HUES64 (cell line): ENCODE data around the gene CDCA7.
A peak's percentile ranks its signal among the peaks of the same experiment; 100 is the strongest.
"Not testable (repeated sequence)": the region's sequence is repeated elsewhere in the genome, so short reads cannot be mapped to it uniquely, and the experiment has no call there.

Experiments used
- H3K27ac ChIP-seq: 2 replicates; pipeline ENCODE4 v1.7.0; 2013; ENCODE audit warnings: low read depth, low read length, inconsistent platforms
- H3K27me3 ChIP-seq: 2 replicates; pipeline ENCODE4 v1.6.1; 2013; ENCODE audit warnings: mild to moderate bottlenecking, low read length; ENCODE audit not compliant: insufficient read depth
- H3K36me3 ChIP-seq: 2 replicates; pipeline ENCODE4 v1.6.1; 2013; ENCODE audit warnings: mild to moderate bottlenecking, low read length; ENCODE audit not compliant: insufficient read depth
- H3K4me1 ChIP-seq: 2 replicates; pipeline ENCODE4 v1.6.1; 2013; ENCODE audit warnings: mild to moderate bottlenecking, low read length, moderate library complexity; ENCODE audit not compliant: insufficient read depth
- H3K4me3 ChIP-seq: 2 replicates; pipeline ENCODE4 v1.5.1; 2013; ENCODE audit warnings: mild to moderate bottlenecking, low read length, moderate library complexity
- H3K9ac ChIP-seq: 2 replicates; pipeline ENCODE4 v1.6.1; 2013; ENCODE audit warnings: mild to moderate bottlenecking, low read depth, low read length
- H3K9me3 ChIP-seq: 2 replicates; pipeline ENCODE4 v1.6.1; 2013; ENCODE audit warnings: low read depth, low read length; ENCODE audit not compliant: insufficient read depth
- WGBS: fragments of 150-250, 120-280 bp; methylation state at CpG from one replicate; pipeline ENCODE4 v1.1.7; 2013; ENCODE audit warnings: missing lambda C conversion rate; 5-methylcytosine and 5-hydroxymethylcytosine counted together

Gene CDCA7

GRCh38 chr2:173358616-173359015 lies 3.9 kb downstream of the CDCA7 start:
- Histone ChIP-seq H3K9me3 (no peaks in the 10 kb centered on the region), H3K4me3 (no peak overlapping the region), H3K9ac (no peak overlapping the region), H3K27ac (no peak overlapping the region), H3K27me3 (peaks cover 2% of the 10 kb centered on the region; the same call in 1 of the 2 replicates), H3K4me1 (peaks cover 15% of the 10 kb centered on the region), H3K36me3 (peaks cover 46% of the 10 kb centered on the region)
- 94% methylated on average over 4 of the region's 5 CpGs for WGBS

- Histone ChIP-seq H3K27ac (no peak overlapping the region), H3K9ac (no peak overlapping the region), H3K4me3 (no peak overlapping the region), H3K27me3 (no peaks in the 10 kb centered on the region), H3K9me3 (no peaks in the 10 kb centered on the region), H3K4me1 (peaks cover 13% of the 10 kb centered on the region), H3K36me3 (peaks cover 52% of the 10 kb centered on the region)
- 95% methylated on average over 7 of the region's 8 CpGs for WGBS
These were observed 4.6 kb downstream of the CDCA7 start for GRCh38 chr2:173359231-173359630.

DNA sequence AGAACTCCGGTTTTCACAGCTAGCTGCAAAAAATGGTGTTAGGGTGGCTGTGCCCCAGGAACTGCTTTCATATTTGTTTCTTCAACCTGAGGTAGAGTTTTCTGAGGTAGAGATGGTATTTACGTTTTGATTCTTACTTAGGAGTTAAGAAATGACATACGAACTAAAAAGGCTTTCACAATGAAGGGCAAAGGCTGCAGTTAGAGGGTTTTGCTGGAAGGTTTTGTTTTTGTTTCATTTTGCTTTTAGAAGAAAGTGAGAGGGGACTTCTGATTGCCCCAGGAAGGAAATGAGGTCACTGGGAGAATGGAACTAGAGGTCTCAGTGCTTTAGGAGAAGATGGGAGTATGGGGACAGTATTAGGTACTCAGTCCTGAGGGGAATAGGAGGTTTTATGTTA lies 15.5 kb downstream of the CDCA7 start:
- H3K27me3 ChIP-seq = no peaks in the 10 kb centered on the region
- no peak overlapping the region for H3K9ac ChIP-seq
- no peaks in the 10 kb centered on the region for H3K9me3 ChIP-seq
- H3K36me3 ChIP-seq = peaks cover 57% of the 10 kb centered on the region
- H3K27ac ChIP-seq = peak overlapping the region; percentile 31; the same call in 1 of the 2 replicates
- WGBS = 93% methylated on average over 3 of the region's 3 CpGs
- no peak overlapping the region for H3K4me3 ChIP-seq
- H3K4me1 ChIP-seq = 0 out of 2 replicates have a peak, but pooled peaks cover 5% of the 10 kb centered on the region

DNA sequence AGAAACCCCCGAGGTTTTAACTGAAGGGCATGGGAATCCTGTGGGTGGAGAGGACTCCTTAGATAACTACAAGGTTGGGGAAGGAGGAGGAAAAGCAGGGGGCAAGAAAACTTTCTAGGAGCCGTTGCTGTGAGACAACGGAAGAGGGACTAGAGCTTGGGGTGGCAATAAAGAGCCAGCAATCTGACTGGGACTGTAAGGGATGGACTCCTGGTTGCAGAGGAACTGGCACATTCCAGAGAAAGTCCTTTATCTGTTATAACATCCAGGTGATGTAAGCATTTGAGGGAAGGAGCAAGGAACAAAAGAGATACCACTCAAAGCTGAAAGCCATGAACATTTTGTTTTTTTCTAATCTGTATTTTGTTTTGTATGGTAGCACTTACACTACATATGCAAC lies 16.4 kb downstream of the CDCA7 start:
- no peak overlapping the region for H3K9ac ChIP-seq
- H3K27me3 ChIP-seq = no peaks in the 10 kb centered on the region
- H3K4me3 ChIP-seq = no peak overlapping the region
- WGBS = 77% methylated on average over 3 of the region's 3 CpGs
- H3K36me3 ChIP-seq = peaks cover 49% of the 10 kb centered on the region
- H3K9me3 ChIP-seq = no peaks in the 10 kb centered on the region
- 0 out of 2 replicates have a peak, but pooled peaks cover 5% of the 10 kb centered on the region for H3K4me1 ChIP-seq
- H3K27ac ChIP-seq = no peak overlapping the region; the same call in 1 of the 2 replicates

- H3K9ac ChIP-seq = no peak overlapping the region
- H3K4me1 ChIP-seq = 0 out of 2 replicates have a peak, but pooled peaks cover 5% of the 10 kb centered on the region
- H3K4me3 ChIP-seq = no peak overlapping the region
- peaks cover 27% of the 10 kb centered on the region for H3K36me3 ChIP-seq
- no peak overlapping the region for H3K27ac ChIP-seq
- no peaks in the 10 kb centered on the region for H3K9me3 ChIP-seq
- H3K27me3 ChIP-seq = no peaks in the 10 kb centered on the region
- WGBS = 98% methylated on average over 2 of the region's 2 CpGs
These were observed 18.6 kb downstream of the CDCA7 start for GRCh38 chr2:173373290-173373689.

DNA sequence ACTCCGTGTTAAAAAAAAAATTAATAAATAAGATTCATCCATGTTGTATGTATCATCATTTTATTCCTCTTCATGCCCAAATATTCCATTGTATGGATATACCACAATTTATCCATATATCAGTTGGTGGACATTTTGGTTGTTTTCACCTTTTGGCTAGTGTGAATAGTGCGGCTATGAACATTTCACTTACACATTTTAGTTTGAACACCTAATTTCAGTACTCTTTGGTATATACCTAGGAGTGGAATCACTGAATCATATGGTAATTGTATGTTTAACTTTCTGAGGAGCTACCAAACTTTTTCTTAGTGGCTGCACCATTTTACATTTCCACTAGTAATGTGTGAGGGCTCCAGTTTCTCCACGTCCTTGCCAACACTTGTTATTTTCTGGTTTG lies 20.0 kb downstream of the CDCA7 start:
- no peaks in the 10 kb centered on the region for H3K9me3 ChIP-seq
- no peak overlapping the region for H3K27ac ChIP-seq
- no peak overlapping the region for H3K4me3 ChIP-seq
- 100% methylated on average over 2 of the region's 3 CpGs for WGBS
- peaks cover 13% of the 10 kb centered on the region for H3K36me3 ChIP-seq
- no peaks in the 10 kb centered on the region for H3K27me3 ChIP-seq
- H3K9ac ChIP-seq = no peak overlapping the region
- H3K4me1 ChIP-seq = 0 out of 2 replicates have a peak, but pooled peaks cover 5% of the 10 kb centered on the region

- H3K27me3 ChIP-seq, H3K9ac ChIP-seq, H3K4me3 ChIP-seq, H3K27ac ChIP-seq, H3K9me3 ChIP-seq, H3K4me1 ChIP-seq, H3K36me3 ChIP-seq: not testable (repeated sequence)
- WGBS = 94% methylated on average over 4 of the region's 4 CpGs
These were observed 30.9 kb downstream of the CDCA7 start for GRCh38 chr2:173385534-173385933.

DNA sequence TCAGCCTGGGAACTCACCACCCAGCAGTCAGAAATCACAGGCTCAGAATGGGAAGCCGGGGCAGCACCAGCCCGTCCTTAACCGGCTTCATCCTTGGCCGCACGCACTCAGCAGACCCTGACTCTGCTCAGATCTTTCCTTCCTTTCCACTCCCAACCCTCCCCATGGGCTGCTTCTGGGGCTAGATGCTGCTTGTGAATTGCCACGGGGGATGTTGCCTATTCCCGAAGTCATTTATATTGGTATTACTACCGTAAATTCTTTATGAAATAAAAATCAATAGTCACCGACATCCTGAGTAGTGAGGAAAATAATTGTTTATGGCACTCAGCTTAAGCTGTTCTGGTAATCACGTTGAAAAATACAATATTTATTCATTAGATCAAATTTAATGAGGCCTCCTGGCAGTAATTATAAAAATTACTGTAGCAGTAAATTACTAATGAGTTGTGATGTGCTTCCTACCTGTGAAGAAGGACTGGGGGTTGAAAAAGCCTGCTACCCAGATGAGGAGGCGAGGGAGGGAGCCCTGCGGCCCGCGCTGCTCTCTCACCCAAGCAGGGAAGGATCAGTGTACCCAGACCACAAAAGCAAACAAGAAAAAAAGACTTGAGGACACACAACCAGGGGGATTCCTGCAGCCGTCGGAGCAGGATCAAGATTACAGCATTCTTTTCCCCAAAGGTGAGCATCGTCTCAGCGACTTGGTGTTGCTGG lies 31.5 kb downstream of the CDCA7 start:
- H3K9ac ChIP-seq = no peak overlapping the region
- no peaks in the 10 kb centered on the region for H3K9me3 ChIP-seq
- H3K4me3 ChIP-seq = no peak overlapping the region
- H3K36me3 ChIP-seq = no peaks in the 10 kb centered on the region
- peaks cover 3% of the 10 kb centered on the region; the same call in 1 of the 2 replicates for H3K4me1 ChIP-seq
- WGBS = 88% methylated on average over 13 of the region's 18 CpGs
- H3K27ac ChIP-seq = no peak overlapping the region
- no peaks in the 10 kb centered on the region for H3K27me3 ChIP-seq

GRCh38 chr2:173386738-173387065 lies 32.0 kb downstream of the CDCA7 start:
- WGBS = 90% methylated on average over 10 of the region's 10 CpGs
- H3K9me3 ChIP-seq = no peaks in the 10 kb centered on the region
- no peak overlapping the region for H3K9ac ChIP-seq
- H3K27me3 ChIP-seq = no peaks in the 10 kb centered on the region
- H3K4me3 ChIP-seq = no peak overlapping the region
- H3K36me3 ChIP-seq = no peaks in the 10 kb centered on the region
- H3K27ac ChIP-seq = no peak overlapping the region
- peaks cover 3% of the 10 kb centered on the region; the same call in 1 of the 2 replicates for H3K4me1 ChIP-seq

DNA sequence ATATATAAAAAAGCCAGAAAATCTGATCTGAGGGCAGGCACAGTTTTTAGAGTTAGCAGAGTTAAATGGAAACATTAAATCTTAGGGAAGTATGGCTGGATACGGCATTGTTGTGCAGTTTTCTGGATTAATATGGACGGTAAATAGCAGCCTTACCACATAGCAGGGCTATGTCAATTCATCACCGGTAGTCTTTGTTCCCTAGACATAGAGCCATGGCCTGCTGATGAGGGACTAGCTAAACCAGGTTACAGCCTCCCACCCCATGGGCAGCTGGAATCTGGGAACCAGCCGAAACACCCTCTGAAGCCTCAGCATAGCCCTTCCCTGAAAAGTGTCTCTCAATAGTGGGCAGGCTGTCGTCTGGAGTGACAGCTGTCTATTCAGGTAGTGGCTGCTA lies 32.4 kb downstream of the CDCA7 start:
- no peaks in the 10 kb centered on the region for H3K9me3 ChIP-seq
- no peak overlapping the region for H3K9ac ChIP-seq
- peaks cover 3% of the 10 kb centered on the region; the same call in 1 of the 2 replicates for H3K4me1 ChIP-seq
- H3K27me3 ChIP-seq = no peaks in the 10 kb centered on the region
- H3K27ac ChIP-seq = no peak overlapping the region
- 85% methylated on average over 5 of the region's 5 CpGs for WGBS
- no peaks in the 10 kb centered on the region for H3K36me3 ChIP-seq
- H3K4me3 ChIP-seq = no peak overlapping the region

- Histone ChIP-seq H3K27me3 (no peaks in the 10 kb centered on the region), H3K4me3 (no peak overlapping the region), H3K4me1 (peaks cover 7% of the 10 kb centered on the region), H3K36me3 (no peaks in the 10 kb centered on the region), H3K27ac (no peak overlapping the region), H3K9ac (no peak overlapping the region), H3K9me3 (no peaks in the 10 kb centered on the region)
- 98% methylated on average over 3 of the region's 3 CpGs for WGBS
These were observed 33.0 kb downstream of the CDCA7 start for GRCh38 chr2:173387660-173388059.

GRCh38 chr2:173388795-173389194 lies 34.1 kb downstream of the CDCA7 start:
- no peaks in the 10 kb centered on the region for H3K9me3 ChIP-seq
- peaks cover 18% of the 10 kb centered on the region for H3K4me1 ChIP-seq
- 93% methylated on average over 2 of the region's 2 CpGs for WGBS
- no peak overlapping the region for H3K9ac ChIP-seq
- H3K27ac ChIP-seq = no peak overlapping the region
- H3K4me3 ChIP-seq = no peak overlapping the region
- no peaks in the 10 kb centered on the region for H3K36me3 ChIP-seq
- H3K27me3 ChIP-seq = no peaks in the 10 kb centered on the region
